HG03378 (cell line): ENCODE results near the gene SMOC1.

Source experiments
- ATAC-seq: cut with Tn5 transposase; IDR thresholded peaks from one replicate; pipeline ENCODE4 v1.9.1; 2021; ENCODE audit warnings: mild to moderate bottlenecking, moderate library complexity; ENCODE audit not compliant: unreplicated experiment

Gene SMOC1

GRCh38 chr14:69861025-69861569 lies 18.1 kb upstream of the SMOC1 start:
- no peak for ATAC-seq

- ATAC-seq: no peak
Measured at GRCh38 chr14:69863083-69863482, 16.1 kb upstream of the SMOC1 start.

- ATAC-seq: no peak
Measured at GRCh38 chr14:69865701-69866365, 13.4 kb upstream of the SMOC1 start.

- ATAC-seq: no peak
Measured at GRCh38 chr14:69868363-69868963, 10.8 kb upstream of the SMOC1 start.

GRCh38 chr14:69870613-69871012 lies 8.6 kb upstream of the SMOC1 start:
- no peak for ATAC-seq

GRCh38 chr14:69873877-69874780 lies 5.1 kb upstream of the SMOC1 start:
- ATAC-seq: no peak

GRCh38 chr14:69876221-69876847 lies 2.9 kb upstream of the SMOC1 start:
- ATAC-seq: no peak

GRCh38 chr14:69876848-69877306 lies 2.3 kb upstream of the SMOC1 start:
- ATAC-seq: no peak

GRCh38 chr14:69877492-69877891 lies 1.7 kb upstream of the SMOC1 start:
- no peak for ATAC-seq

GRCh38 chr14:69878251-69878650 lies 965 bp upstream of the SMOC1 start:
- no peak for ATAC-seq

GRCh38 chr14:69880044-69880487 lies 850 bp downstream of the SMOC1 start:
- no peak for ATAC-seq

- ATAC-seq: no peak
Measured at GRCh38 chr14:69880893-69881292, 1.7 kb downstream of the SMOC1 start.

GRCh38 chr14:69882116-69882864 lies 3.1 kb downstream of the SMOC1 start:
- no peak for ATAC-seq

GRCh38 chr14:69882915-69883314 lies 3.7 kb downstream of the SMOC1 start:
- no peak for ATAC-seq

- ATAC-seq: no peak
Measured at GRCh38 chr14:69886453-69887242, 7.4 kb downstream of the SMOC1 start.

GRCh38 chr14:69887740-69888657 lies 8.8 kb downstream of the SMOC1 start:
- ATAC-seq: no peak

GRCh38 chr14:69891422-69891821 lies 12.2 kb downstream of the SMOC1 start:
- no peak for ATAC-seq

GRCh38 chr14:69895109-69895508 lies 15.9 kb downstream of the SMOC1 start:
- ATAC-seq: no peak
